HFFc6 (cell line): ENCODE measurements around the gene ELOVL3. TPM values are rescaled to one million over a fixed set of nuclear protein-coding genes. Genes with fewer than 3 reads are reported as not detected.
"Not testable (repeated sequence)": the region's sequence is repeated elsewhere in the genome, so short reads cannot be mapped to it uniquely, and the experiment has no call there.

Experiments
- DNase-seq: peaks from one replicate; pipeline ENCODE4 v3.0.0-alpha.2; 2018
- H3K27ac Mint-ChIP-seq: 2 replicates; pipeline ENCODE4 v1.8.0; 2020; ENCODE audit warnings: mild to moderate bottlenecking, mixed read lengths
- H3K27me3 Mint-ChIP-seq: 2 replicates; pipeline ENCODE4 v1.8.0; 2021; ENCODE audit warnings: mild to moderate bottlenecking, moderate library complexity, mixed read lengths; ENCODE audit not compliant: insufficient read depth
- H3K36me3 Mint-ChIP-seq: 2 replicates; pipeline ENCODE4 v1.8.0; 2021; ENCODE audit warnings: low read depth, mixed read lengths
- H3K4me1 Mint-ChIP-seq: 2 replicates; pipeline ENCODE4 v1.8.0; 2020; ENCODE audit warnings: low read depth, mixed read lengths
- H3K4me3 Mint-ChIP-seq: 2 replicates; pipeline ENCODE4 v1.8.0; 2020; ENCODE audit warnings: mild to moderate bottlenecking, moderate library complexity, mixed read lengths
- H3K9me3 Mint-ChIP-seq: 2 replicates; pipeline ENCODE4 v1.8.0; 2020; ENCODE audit warnings: mild to moderate bottlenecking, mixed read lengths
- CTCF ChIP-seq: fragments of 200-600 bp; sonication (generic); IDR thresholded peaks from 2 replicates; pipeline ENCODE4 v1.5.0; 2021; ENCODE audit warnings: antibody characterized with exemption, mild to moderate bottlenecking
- total RNA-seq, 6 experiments: library from RNA; stranded (reverse); fragmentation: NEBNext Ultra II Directional; extraction: Animal tissue kit (Norgen Biotek cat#: 25700); gene quantifications; 2 replicates in 1 of 6; 3 replicates in 5 of 6; pipeline ENCODE4 v1.2.3, GENCODE V29; 2021

ELOVL3 gene
- total RNA-seq, 6 experiments from 2014 or later = 0.11 to 0.21 (median 0.16) TPM; not detected in 2

GRCh38 chr10:102246261-102246660 lies 20.2 kb downstream of the ELOVL3 start:
- Mint-ChIP-seq H3K4me1 (peaks cover 58% of the 10 kb centered on the region), H3K27ac (peak overlapping the region; percentile 88; the same call in 1 of the 2 replicates), H3K36me3 (peaks cover 24% of the 10 kb centered on the region; the same call in 1 of the 2 replicates)

GRCh38 chr10:102247734-102248133 lies 21.6 kb downstream of the ELOVL3 start:
- Mint-ChIP-seq H3K27me3 (no peaks in the 10 kb centered on the region; the same call in 1 of the 2 replicates), H3K4me3 (peak overlapping the region; percentile 96), H3K27ac (no peak overlapping the region), H3K9me3 (no peaks in the 10 kb centered on the region), H3K36me3 (peaks cover 24% of the 10 kb centered on the region; the same call in 1 of the 2 replicates), H3K4me1 (peaks cover 53% of the 10 kb centered on the region)
- TF ChIP-seq CTCF = no peak
- no peak for DNase-seq

More at GRCh38 chr10:102246261-102246660, 20.2 kb downstream of the ELOVL3 start:
- no peak for TF ChIP-seq CTCF
- H3K27me3 Mint-ChIP-seq = no peaks in the 10 kb centered on the region; the same call in none of the 2 replicates
- H3K9me3 Mint-ChIP-seq = no peaks in the 10 kb centered on the region
- peak overlapping the region; percentile 96 for H3K4me3 Mint-ChIP-seq
- peak; percentile 38 for DNase-seq

- H3K9me3 Mint-ChIP-seq, H3K4me3 Mint-ChIP-seq, H3K27me3 Mint-ChIP-seq, DNase-seq: not testable (repeated sequence)
- Mint-ChIP-seq H3K36me3 (peaks cover 10% of the 10 kb centered on the region; the same call in 1 of the 2 replicates), H3K27ac (peak overlapping the region; percentile 49; the same call in 1 of the 2 replicates), H3K4me1 (peaks cover 15% of the 10 kb centered on the region)
Observed at GRCh38 chr10:102252508-102252907, 26.4 kb downstream of the ELOVL3 start.

- Mint-ChIP-seq H3K27ac (no peak overlapping the region), H3K4me1 (peaks cover 6% of the 10 kb centered on the region; the same call in 1 of the 2 replicates), H3K9me3 (no peaks in the 10 kb centered on the region), H3K36me3 (peaks cover 8% of the 10 kb centered on the region), H3K27me3 (no peaks in the 10 kb centered on the region), H3K4me3 (no peak overlapping the region)
- no peak for DNase-seq
- no peak for TF ChIP-seq CTCF
Observed at GRCh38 chr10:102254426-102254825, 28.3 kb downstream of the ELOVL3 start.

- no peak for TF ChIP-seq CTCF
- peaks cover 6% of the 10 kb centered on the region; the same call in 1 of the 2 replicates for H3K4me1 Mint-ChIP-seq
- DNase-seq = no peak
- H3K4me3 Mint-ChIP-seq = no peak overlapping the region
- no peak overlapping the region for H3K27ac Mint-ChIP-seq
- H3K9me3 Mint-ChIP-seq = no peaks in the 10 kb centered on the region
- H3K36me3 Mint-ChIP-seq = peaks cover 14% of the 10 kb centered on the region
- no peaks in the 10 kb centered on the region for H3K27me3 Mint-ChIP-seq
Observed at GRCh38 chr10:102255404-102255803, 29.3 kb downstream of the ELOVL3 start.

- no peak for TF ChIP-seq CTCF
- Mint-ChIP-seq H3K9me3 (no peaks in the 10 kb centered on the region), H3K27ac (0 out of 2 replicates have a peak overlapping the region, but pooled peaks have one; percentile 3), H3K36me3 (peaks cover 52% of the 10 kb centered on the region), H3K27me3 (no peaks in the 10 kb centered on the region), H3K4me3 (no peak overlapping the region), H3K4me1 (peaks cover 47% of the 10 kb centered on the region)
- DNase-seq = no peak
Observed at GRCh38 chr10:102261196-102261595, 35.1 kb downstream of the ELOVL3 start.
